HG03521 (cell line): ENCODE results near the gene ARL3.

Experiments used
- ATAC-seq: cut with Tn5 transposase; IDR thresholded peaks from one replicate; pipeline ENCODE4 v1.9.1; 2021; ENCODE audit warnings: mild to moderate bottlenecking, moderate library complexity; ENCODE audit not compliant: unreplicated experiment

ARL3 gene

GRCh38 chr10:102642736-102643335 is 71.4 kb downstream of the ARL3 start:
- ATAC-seq: no peak

- ATAC-seq: peak; percentile 56
Measured at GRCh38 chr10:102641880-102642735, 72.1 kb downstream of the ARL3 start.

GRCh38 chr10:102641402-102641801 is 72.8 kb downstream of the ARL3 start:
- ATAC-seq: no peak

- no peak for ATAC-seq
Measured at GRCh38 chr10:102639537-102639936, 74.7 kb downstream of the ARL3 start.

- no peak for ATAC-seq
Measured at GRCh38 chr10:102635377-102635776, 78.8 kb downstream of the ARL3 start.

- no peak for ATAC-seq
Measured at GRCh38 chr10:102634686-102635085, 79.5 kb downstream of the ARL3 start.

GRCh38 chr10:102633848-102634247 is 80.3 kb downstream of the ARL3 start:
- ATAC-seq: no peak

- no peak for ATAC-seq
Measured at GRCh38 chr10:102633287-102633686, 80.9 kb downstream of the ARL3 start.

GRCh38 chr10:102632394-102633111 is 81.6 kb downstream of the ARL3 start:
- ATAC-seq: no peak

GRCh38 chr10:102631525-102632393 is 82.4 kb downstream of the ARL3 start:
- no peak for ATAC-seq

- no peak for ATAC-seq
Measured at GRCh38 chr10:102630663-102631062, 83.5 kb downstream of the ARL3 start.

- ATAC-seq: no peak
Measured at GRCh38 chr10:102629661-102630614, 84.3 kb downstream of the ARL3 start.

- no peak for ATAC-seq
Measured at GRCh38 chr10:102628451-102628911, 85.7 kb downstream of the ARL3 start.

GRCh38 chr10:102627736-102628293 is 86.4 kb downstream of the ARL3 start:
- ATAC-seq: no peak

- no peak for ATAC-seq
Measured at GRCh38 chr10:102627291-102627735, 86.9 kb downstream of the ARL3 start.

- ATAC-seq: no peak
Measured at GRCh38 chr10:102626026-102626685, 88.0 kb downstream of the ARL3 start.

GRCh38 chr10:102624751-102625645 is 89.2 kb downstream of the ARL3 start:
- ATAC-seq: no peak

- ATAC-seq: no peak
Measured at GRCh38 chr10:102624094-102624493, 90.1 kb downstream of the ARL3 start.
